H1 (cell line): Measurements from ENCODE around the gene NT5M. TPM values are rescaled to one million over a fixed set of nuclear protein-coding genes. Genes with fewer than 3 reads are reported as not detected.

ENCODE experiments used
- CREB1 ChIP-seq: IDR thresholded peaks from 2 replicates; pipeline ENCODE4 v1.6.1; 2012; ENCODE audit warnings: inconsistent platforms
- GTF2F1 ChIP-seq: IDR thresholded peaks from 2 replicates; pipeline ENCODE4 v1.6.1; 2012; ENCODE audit warnings: low read depth, low read length, improper control_type of control experiment, borderline replicate concordance
- HDAC2 ChIP-seq, 2 experiments: fragments of 300-600 bp in 1 of 2; sonication (generic) in 1 of 2; IDR thresholded peaks; 2 replicates each; pipeline ENCODE4 v1.6.1; 2011 to 2012; ENCODE audit warnings: low read depth in 2 of 2, low read length in 2 of 2, mild to moderate bottlenecking in 2 of 2, moderate library complexity in 2 of 2, borderline replicate concordance in 1 of 2, inconsistent platforms in 1 of 2
- KDM1A ChIP-seq: fragments of 200-600, 300-600 bp; sonication (generic); IDR thresholded peaks from 2 replicates; pipeline ENCODE4 v1.7.1; 2016; ENCODE audit warnings: mild to moderate bottlenecking, low read length, borderline replicate concordance
- KDM5A ChIP-seq: fragments of 200-600 bp; IDR thresholded peaks from 2 replicates; pipeline ENCODE4 v1.7.1; 2012; ENCODE audit warnings: mild to moderate bottlenecking, low read length, inconsistent platforms, mixed read lengths
- POLR2A ChIP-seq, 2 experiments: IDR thresholded peaks; 1 replicate in 1 of 2; 2 replicates in 1 of 2; pipeline ENCODE4 v1.6.1; 2011; ENCODE audit warnings: low read depth in 2 of 2, low read length in 2 of 2, mild to moderate bottlenecking in 2 of 2; ENCODE audit errors: control extremely low read depth in 1 of 2
- RBBP5 ChIP-seq: IDR thresholded peaks from 2 replicates; pipeline ENCODE4 v1.7.1; 2012; ENCODE audit warnings: low read depth, mild to moderate bottlenecking, inconsistent platforms, low read length, moderate library complexity, borderline replicate concordance
- SAP30 ChIP-seq: fragments of 300-600 bp; sonication (generic); IDR thresholded peaks from 2 replicates; pipeline ENCODE4 v1.7.1; 2012; ENCODE audit warnings: low read length, moderate library complexity, mild to moderate bottlenecking, inconsistent platforms; ENCODE audit not compliant: insufficient read depth, insufficient replicate concordance
- SIX5 ChIP-seq: IDR thresholded peaks from 2 replicates; pipeline ENCODE4 v1.6.1; 2011; ENCODE audit warnings: mild to moderate bottlenecking, low read depth, low read length
- TBP ChIP-seq: IDR thresholded peaks from 2 replicates; pipeline ENCODE4 v1.6.1; 2011; ENCODE audit warnings: low read depth, low read length, improper control_type of control experiment
- TEAD4 ChIP-seq: IDR thresholded peaks from 2 replicates; pipeline ENCODE4 v1.6.1; 2012; ENCODE audit warnings: low read depth, low read length, inconsistent platforms, mixed read lengths
- polyA plus RNA-seq, 7 experiments: library from polyadenylated mRNA; depleted of rRNA in 3 of 7; stranded (reverse) in 5 of 7; unstranded in 2 of 7; fragments of >200 nt in 5 of 7; fragments of 200-250 nt in 2 of 7; gene quantifications; 1 replicate in 5 of 7; 2 replicates in 1 of 7; 4 replicates in 1 of 7; pipeline versions ENCODE4 v1.2.1 to v1.2.3, GENCODE V29; 2011 to 2013; ENCODE audit warnings: missing spikeins in 2 of 7, mixed read lengths in 2 of 7
- total RNA-seq: library from RNA; stranded (reverse); fragmentation: NEBNext Ultra II Directional; extraction: Animal tissue kit (Norgen Biotek cat#: 25700); gene quantifications from 2 replicates; pipeline ENCODE4 v1.2.1, GENCODE V29; 2021
- TF ChIP-seq, protein P1 (sequence below), 3 experiments: IDR thresholded peaks; 1 replicate in 2 of 3; 2 replicates in 1 of 3; pipeline versions ENCODE4 v1.5.1 to v1.6.1; 2011; ENCODE audit warnings: low read length in 3 of 3, mild to moderate bottlenecking in 3 of 3, inconsistent platforms in 2 of 3, low read depth in 1 of 3, moderate library complexity in 1 of 3; ENCODE audit not compliant: insufficient read depth in 1 of 3; ENCODE audit errors: control extremely low read depth in 1 of 3

NT5M gene
- total and polyA plus RNA-seq, 2 of the 8 experiments (the other 6 are each of a cell fraction or from before 2014, with no cell fraction given) = 7.6 to 18.2 TPM

DNA sequence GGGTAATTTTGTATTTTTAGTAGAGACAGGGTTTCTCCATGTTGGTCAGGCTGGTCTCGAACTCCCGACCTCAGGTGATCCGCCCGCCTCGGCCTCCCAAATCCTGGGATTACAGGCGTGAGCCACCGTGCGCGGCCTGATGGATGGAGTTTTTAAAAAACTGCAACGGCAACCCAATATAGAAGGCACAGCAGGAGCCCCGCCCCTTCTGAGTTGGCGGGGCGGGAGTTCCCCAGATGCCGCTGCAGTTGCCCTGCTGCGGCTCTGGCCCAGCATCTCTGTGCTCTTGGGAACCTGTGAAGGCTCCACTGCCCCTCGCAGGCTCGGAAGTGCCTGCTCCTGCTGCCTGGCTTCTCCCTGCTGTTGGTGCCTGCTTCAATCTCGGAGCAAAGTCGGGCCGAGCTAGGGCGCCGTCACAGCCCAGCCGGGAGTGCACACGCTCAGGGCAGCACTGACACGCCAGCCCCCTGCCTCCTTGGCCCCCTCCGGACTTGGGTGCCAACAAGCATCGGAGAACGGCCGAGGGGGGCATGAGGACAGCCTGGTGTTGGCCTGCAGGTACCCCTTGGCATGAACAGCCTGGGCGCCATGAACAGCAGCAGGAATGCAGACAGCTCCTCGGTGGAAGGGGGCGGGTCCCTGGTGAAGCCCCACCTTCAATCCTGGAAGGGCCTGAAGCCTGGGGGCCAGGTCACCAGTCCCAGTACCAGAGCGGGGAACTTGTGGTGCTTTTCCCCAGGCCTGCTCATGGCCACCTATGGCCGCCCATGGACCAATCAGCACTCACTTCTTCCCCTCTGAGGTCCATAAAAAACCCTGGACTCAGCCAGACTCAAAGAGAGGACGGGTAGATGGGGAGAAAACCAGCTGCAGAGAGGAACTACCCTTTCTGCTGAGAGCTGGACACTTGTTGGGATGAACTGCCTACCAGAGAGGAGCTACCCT, 2.3 kb upstream of the NT5M start (continued):
- TF ChIP-seq RBBP5 (peak; percentile 86; the same call in 1 of the 2 replicates), TEAD4 (peak; percentile 84), SIX5 (no peak), KDM5A (no peak), SAP30 (peak; percentile 38), KDM1A (peak; percentile 28; the same call in 1 of the 2 replicates), TBP (peak; percentile 89), POLR2A (IDR thresholded peaks at IDR 0.05; ENCODE audit: control extremely low read depth in 1 of 2, low read depth in 2 of 2, low read length in 2 of 2) (peak in 1 of 2 experiments; percentile 75; a peak in 2 of 3 replicates), CREB1 (0 out of 2 replicates have a peak, but pooled peaks have one; percentile 31), HDAC2 (IDR thresholded peaks at IDR 0.05; ENCODE audit: borderline replicate concordance in 1 of 2, low read depth in 2 of 2, low read length in 2 of 2) (peak in 1 of 2 experiments; percentile 76; a peak in 1 of 4 replicates), GTF2F1 (no peak)
- TF ChIP-seq, protein P1, sequence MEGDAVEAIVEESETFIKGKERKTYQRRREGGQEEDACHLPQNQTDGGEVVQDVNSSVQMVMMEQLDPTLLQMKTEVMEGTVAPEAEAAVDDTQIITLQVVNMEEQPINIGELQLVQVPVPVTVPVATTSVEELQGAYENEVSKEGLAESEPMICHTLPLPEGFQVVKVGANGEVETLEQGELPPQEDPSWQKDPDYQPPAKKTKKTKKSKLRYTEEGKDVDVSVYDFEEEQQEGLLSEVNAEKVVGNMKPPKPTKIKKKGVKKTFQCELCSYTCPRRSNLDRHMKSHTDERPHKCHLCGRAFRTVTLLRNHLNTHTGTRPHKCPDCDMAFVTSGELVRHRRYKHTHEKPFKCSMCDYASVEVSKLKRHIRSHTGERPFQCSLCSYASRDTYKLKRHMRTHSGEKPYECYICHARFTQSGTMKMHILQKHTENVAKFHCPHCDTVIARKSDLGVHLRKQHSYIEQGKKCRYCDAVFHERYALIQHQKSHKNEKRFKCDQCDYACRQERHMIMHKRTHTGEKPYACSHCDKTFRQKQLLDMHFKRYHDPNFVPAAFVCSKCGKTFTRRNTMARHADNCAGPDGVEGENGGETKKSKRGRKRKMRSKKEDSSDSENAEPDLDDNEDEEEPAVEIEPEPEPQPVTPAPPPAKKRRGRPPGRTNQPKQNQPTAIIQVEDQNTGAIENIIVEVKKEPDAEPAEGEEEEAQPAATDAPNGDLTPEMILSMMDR (IDR thresholded peaks at IDR 0.05; ENCODE audit: control extremely low read depth in 1 of 3, insufficient read depth in 1 of 3, low read depth in 1 of 3, low read length in 3 of 3) = no peak
